ENCODE measurements around the gene DNAH2.

DNAH2 gene

GRCh38 chr17:7695586-7695985, 22.0 kb upstream of the DNAH2 start:
- TF ChIP-seq CTCF (conservative IDR thresholded peaks at IDR 0.05) = no peak
- no peak overlapping the region for H3K27ac ChIP-seq

- no peak for TF ChIP-seq CTCF (conservative IDR thresholded peaks at IDR 0.05)
- no peak overlapping the region for H3K27ac ChIP-seq
These were observed 19.5 kb upstream of the DNAH2 start for GRCh38 chr17:7697828-7698588.

GRCh38 chr17:7700510-7700909, 17.0 kb upstream of the DNAH2 start:
- H3K27ac ChIP-seq = no peak overlapping the region
- no peak for TF ChIP-seq CTCF (conservative IDR thresholded peaks at IDR 0.05)

GRCh38 chr17:7701681-7702080, 15.9 kb upstream of the DNAH2 start:
- no peak for TF ChIP-seq CTCF (conservative IDR thresholded peaks at IDR 0.05)

GRCh38 chr17:7702776-7703175, 14.8 kb upstream of the DNAH2 start:
- TF ChIP-seq CTCF (conservative IDR thresholded peaks at IDR 0.05) = no peak
- no peak overlapping the region for H3K27ac ChIP-seq

More at GRCh38 chr17:7701681-7702080, 15.9 kb upstream of the DNAH2 start:
- no peak overlapping the region for H3K27ac ChIP-seq

GRCh38 chr17:7703584-7704479, 13.7 kb upstream of the DNAH2 start:
- no peak overlapping the region for H3K27ac ChIP-seq
- no peak for TF ChIP-seq CTCF (conservative IDR thresholded peaks at IDR 0.05)

- H3K27ac ChIP-seq = peak within 1 kb of the TSS; percentile 52; the same call in 1 of the 2 replicates
- no peak for TF ChIP-seq CTCF (conservative IDR thresholded peaks at IDR 0.05)
These were observed 12.8 kb upstream of the DNAH2 start, which contains the start of gene EFNB3 for GRCh38 chr17:7704601-7705268. Gene EFNB3 (plus strand): TSS chr17:7705202. CDS start chr17:7705599, 397 bp downstream.
